NCI-H1048 (cell line): ENCODE results near the gene ITGB7.
A peak's percentile ranks its signal among the peaks of the same experiment; 100 is the strongest.

Experiments used
- DNase-seq: peaks from one replicate; lab custom pipeline; 2025; lab: John Stamatoyannopoulos, UW

The ITGB7 gene

GRCh38 chr12:53230108-53230845, 23.2 kb upstream of the ITGB7 start:
- no peak for DNase-seq

GRCh38 chr12:53229454-53229853, 22.4 kb upstream of the ITGB7 start:
- no peak for DNase-seq

- no peak for DNase-seq
Observed at GRCh38 chr12:53227836-53228235, 20.8 kb upstream of the ITGB7 start.

GRCh38 chr12:53227341-53227740, 20.3 kb upstream of the ITGB7 start:
- no peak for DNase-seq

- no peak for DNase-seq
Observed at GRCh38 chr12:53226815-53227214, 19.8 kb upstream of the ITGB7 start.

- no peak for DNase-seq
Observed at GRCh38 chr12:53225635-53226424, 18.8 kb upstream of the ITGB7 start.

- no peak for DNase-seq
Observed at GRCh38 chr12:53224897-53225634, 18.0 kb upstream of the ITGB7 start.

GRCh38 chr12:53224061-53224896, 17.2 kb upstream of the ITGB7 start:
- no peak for DNase-seq

GRCh38 chr12:53223389-53224060, 16.5 kb upstream of the ITGB7 start:
- no peak for DNase-seq

GRCh38 chr12:53222806-53223261, 15.8 kb upstream of the ITGB7 start:
- DNase-seq = no peak

- no peak for DNase-seq
Observed at GRCh38 chr12:53222170-53222721, 15.2 kb upstream of the ITGB7 start.

- no peak for DNase-seq
Observed at GRCh38 chr12:53221203-53222080, 14.4 kb upstream of the ITGB7 start.

GRCh38 chr12:53220694-53221202, 13.7 kb upstream of the ITGB7 start:
- peak; percentile 69 for DNase-seq

GRCh38 chr12:53219956-53220693, 13.1 kb upstream of the ITGB7 start:
- no peak for DNase-seq

GRCh38 chr12:53219292-53219955, 12.4 kb upstream of the ITGB7 start:
- DNase-seq = no peak

GRCh38 chr12:53218551-53219291, 11.7 kb upstream of the ITGB7 start:
- no peak for DNase-seq

- no peak for DNase-seq
Observed at GRCh38 chr12:53217931-53218307, 10.9 kb upstream of the ITGB7 start.
